Loucy (cell line): ENCODE measurements around the gene CXorf66.
A peak's percentile ranks its signal among the peaks of the same experiment; 100 is the strongest.

Experiments
- CTCF ChIP-seq: fragments of 200-600 bp; sonication (generic); conservative IDR thresholded peaks from 2 replicates; pipeline ENCODE4 v1.5.1; 2014; ENCODE audit warnings: mild to moderate bottlenecking, antibody characterized with exemption, low read length
- EZH2phosphoT487 ChIP-seq: fragments of 200-600 bp; IDR thresholded peaks from 2 replicates; pipeline ENCODE4 v1.6.1; 2018; ENCODE audit warnings: antibody characterized with exemption, mild to moderate bottlenecking, moderate library complexity, borderline replicate concordance

- TF ChIP-seq CTCF (peak; percentile 42; the same call in 1 of the 2 replicates), EZH2phosphoT487 (no peak)
Measured at GRCh38 chrX:139936259-139936658, 29.1 kb downstream of the CXorf66 start.
